ENCODE data around the gene RAB33A. TPM values are rescaled to one million over a fixed set of nuclear protein-coding genes. Genes with fewer than 3 reads are reported as not detected.

The RAB33A gene
- total and polyA plus RNA-seq, 4 donors = 0.13 to 0.61 (median 0.55) TPM

DNA sequence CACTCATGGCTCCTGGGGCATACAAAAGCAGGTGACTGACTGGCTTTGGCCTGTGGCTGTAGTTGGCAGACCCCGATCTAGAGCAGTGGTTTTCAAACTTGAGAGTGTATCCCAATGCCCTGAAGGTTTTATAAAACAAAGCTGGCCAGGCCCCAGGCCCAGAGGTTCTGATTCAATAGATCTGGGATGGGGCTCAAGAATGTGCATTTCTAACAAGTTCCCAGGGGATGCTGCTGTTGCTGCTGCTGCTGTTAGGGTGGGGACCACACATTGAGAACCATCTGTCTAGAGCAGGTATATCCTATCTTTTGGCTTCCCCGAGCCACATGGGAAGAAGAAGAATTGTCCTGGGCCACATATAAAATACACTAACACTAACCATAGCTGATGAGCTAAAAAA lies 13.5 kb upstream of the RAB33A start:
- H3K27me3 ChIP-seq (ENCODE audit: control insufficient read depth in 4 of 4, insufficient read depth in 4 of 4, low read length in 3 of 4) = no peaks in the 10 kb centered on the region
- H3K27ac ChIP-seq (ENCODE audit: low read depth in 1 of 2, low read length in 2 of 2) = no peak overlapping the region
- TF ChIP-seq JUND (IDR thresholded peaks at IDR 0.05) (no peak), EGR1 (IDR thresholded peaks at IDR 0.05; ENCODE audit: low read depth in 2 of 2) (no peak)
- H3K36me3 ChIP-seq (ENCODE audit: control insufficient read depth in 4 of 4, insufficient read depth in 3 of 4, low read depth in 1 of 4, low read length in 3 of 4) = peaks cover 0 to 2% (median 0%) of the 10 kb centered on the region in 4 donors
- H3K4me3 ChIP-seq (ENCODE audit: low read depth in 1 of 3, low read length in 3 of 3) = no peak overlapping the region
- no peak overlapping the region for H3K9ac ChIP-seq (ENCODE audit: low read depth in 1 of 2, low read length in 2 of 2)
- peaks cover 2 to 11% (median 6%) of the 10 kb centered on the region in 4 donors for H3K4me1 ChIP-seq (ENCODE audit: control insufficient read depth in 4 of 4, insufficient read depth in 4 of 4, low read length in 3 of 4)
- 92% methylated on average over 2 of the region's 2 CpGs for WGBS
- DNase-seq (ENCODE audit: low spot score) = no peak
- H3K9me3 ChIP-seq (ENCODE audit: control insufficient read depth in 4 of 4, low read length in 3 of 4) = no peaks in the 10 kb centered on the region

DNA sequence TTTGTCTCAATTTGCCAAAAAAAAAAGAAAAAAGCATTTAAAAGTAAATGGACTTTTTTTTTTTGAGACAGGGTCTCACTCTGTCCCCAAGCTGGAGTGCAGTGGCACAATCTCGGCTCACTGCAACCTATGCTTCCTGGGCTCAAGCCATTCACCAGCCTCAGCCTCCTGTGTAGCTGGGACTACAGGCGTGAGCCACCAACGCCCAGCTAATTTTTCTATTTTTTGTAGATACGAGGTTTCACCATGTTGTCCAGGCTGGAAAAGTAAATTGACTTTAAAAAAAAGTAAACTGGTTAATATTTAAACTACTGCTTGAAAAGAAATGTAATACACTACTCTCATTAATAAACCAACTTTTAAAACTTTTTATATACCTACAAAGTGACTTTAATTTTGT lies 12.0 kb upstream of the RAB33A start:
- H3K9me3 ChIP-seq (ENCODE audit: control insufficient read depth in 4 of 4, low read length in 3 of 4) = no peaks in the 10 kb centered on the region
- WGBS = 35% methylated on average over 4 of the region's 4 CpGs

More for the DNA sequence above, 12.0 kb upstream of the RAB33A start:
- Histone ChIP-seq H3K4me1 (ENCODE audit: control insufficient read depth in 4 of 4, insufficient read depth in 4 of 4, low read length in 3 of 4) (peaks cover 4 to 17% (median 12%) of the 10 kb centered on the region in 4 donors), H3K36me3 (ENCODE audit: control insufficient read depth in 4 of 4, insufficient read depth in 3 of 4, low read depth in 1 of 4, low read length in 3 of 4) (peaks cover 0 to 2% (median 0%) of the 10 kb centered on the region in 4 donors), H3K9ac (ENCODE audit: low read depth in 1 of 2, low read length in 2 of 2) (no peak overlapping the region), H3K27ac (ENCODE audit: low read depth in 1 of 2, low read length in 2 of 2) (no peak overlapping the region), H3K4me3 (ENCODE audit: low read depth in 1 of 3, low read length in 3 of 3) (no peak overlapping the region), H3K27me3 (ENCODE audit: control insufficient read depth in 4 of 4, insufficient read depth in 4 of 4, low read length in 3 of 4) (no peaks in the 10 kb centered on the region)
- no peak for DNase-seq (ENCODE audit: low spot score)
- TF ChIP-seq HNF4A (conservative IDR thresholded peaks at IDR 0.05) (no peak), TAF1 (conservative IDR thresholded peaks at IDR 0.05) (no peak), FOXA2 (IDR thresholded peaks at IDR 0.05) (no peak), RXRA (IDR thresholded peaks at IDR 0.05) (no peak), GABPA (IDR thresholded peaks at IDR 0.05 in 1 of 2, conservative IDR thresholded peaks at IDR 0.05 in 1 of 2) (no peak), RAD21 (IDR thresholded peaks at IDR 0.05) (no peak), NR2F2 (IDR thresholded peaks at IDR 0.05) (no peak), MAX (IDR thresholded peaks at IDR 0.05) (no peak), HNF4G (IDR thresholded peaks at IDR 0.05) (no peak), JUND (IDR thresholded peaks at IDR 0.05) (no peak), YY1 (IDR thresholded peaks at IDR 0.05) (no peak), FOXA1 (IDR thresholded peaks at IDR 0.05) (no peak)
- TF ChIP-seq, protein P1, sequence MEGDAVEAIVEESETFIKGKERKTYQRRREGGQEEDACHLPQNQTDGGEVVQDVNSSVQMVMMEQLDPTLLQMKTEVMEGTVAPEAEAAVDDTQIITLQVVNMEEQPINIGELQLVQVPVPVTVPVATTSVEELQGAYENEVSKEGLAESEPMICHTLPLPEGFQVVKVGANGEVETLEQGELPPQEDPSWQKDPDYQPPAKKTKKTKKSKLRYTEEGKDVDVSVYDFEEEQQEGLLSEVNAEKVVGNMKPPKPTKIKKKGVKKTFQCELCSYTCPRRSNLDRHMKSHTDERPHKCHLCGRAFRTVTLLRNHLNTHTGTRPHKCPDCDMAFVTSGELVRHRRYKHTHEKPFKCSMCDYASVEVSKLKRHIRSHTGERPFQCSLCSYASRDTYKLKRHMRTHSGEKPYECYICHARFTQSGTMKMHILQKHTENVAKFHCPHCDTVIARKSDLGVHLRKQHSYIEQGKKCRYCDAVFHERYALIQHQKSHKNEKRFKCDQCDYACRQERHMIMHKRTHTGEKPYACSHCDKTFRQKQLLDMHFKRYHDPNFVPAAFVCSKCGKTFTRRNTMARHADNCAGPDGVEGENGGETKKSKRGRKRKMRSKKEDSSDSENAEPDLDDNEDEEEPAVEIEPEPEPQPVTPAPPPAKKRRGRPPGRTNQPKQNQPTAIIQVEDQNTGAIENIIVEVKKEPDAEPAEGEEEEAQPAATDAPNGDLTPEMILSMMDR (IDR thresholded peaks at IDR 0.05; ENCODE audit: low read depth, low read length, missing input control) = no peak
- TF ChIP-seq, protein P2, sequence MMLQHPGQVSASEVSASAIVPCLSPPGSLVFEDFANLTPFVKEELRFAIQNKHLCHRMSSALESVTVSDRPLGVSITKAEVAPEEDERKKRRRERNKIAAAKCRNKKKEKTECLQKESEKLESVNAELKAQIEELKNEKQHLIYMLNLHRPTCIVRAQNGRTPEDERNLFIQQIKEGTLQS (IDR thresholded peaks at IDR 0.05) = no peak
- TF ChIP-seq, protein P3, sequence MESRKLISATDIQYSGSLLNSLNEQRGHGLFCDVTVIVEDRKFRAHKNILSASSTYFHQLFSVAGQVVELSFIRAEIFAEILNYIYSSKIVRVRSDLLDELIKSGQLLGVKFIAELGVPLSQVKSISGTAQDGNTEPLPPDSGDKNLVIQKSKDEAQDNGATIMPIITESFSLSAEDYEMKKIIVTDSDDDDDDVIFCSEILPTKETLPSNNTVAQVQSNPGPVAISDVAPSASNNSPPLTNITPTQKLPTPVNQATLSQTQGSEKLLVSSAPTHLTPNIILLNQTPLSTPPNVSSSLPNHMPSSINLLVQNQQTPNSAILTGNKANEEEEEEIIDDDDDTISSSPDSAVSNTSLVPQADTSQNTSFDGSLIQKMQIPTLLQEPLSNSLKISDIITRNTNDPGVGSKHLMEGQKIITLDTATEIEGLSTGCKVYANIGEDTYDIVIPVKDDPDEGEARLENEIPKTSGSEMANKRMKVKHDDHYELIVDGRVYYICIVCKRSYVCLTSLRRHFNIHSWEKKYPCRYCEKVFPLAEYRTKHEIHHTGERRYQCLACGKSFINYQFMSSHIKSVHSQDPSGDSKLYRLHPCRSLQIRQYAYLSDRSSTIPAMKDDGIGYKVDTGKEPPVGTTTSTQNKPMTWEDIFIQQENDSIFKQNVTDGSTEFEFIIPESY (IDR thresholded peaks at IDR 0.05) = no peak
- TF ChIP-seq, protein P4, sequence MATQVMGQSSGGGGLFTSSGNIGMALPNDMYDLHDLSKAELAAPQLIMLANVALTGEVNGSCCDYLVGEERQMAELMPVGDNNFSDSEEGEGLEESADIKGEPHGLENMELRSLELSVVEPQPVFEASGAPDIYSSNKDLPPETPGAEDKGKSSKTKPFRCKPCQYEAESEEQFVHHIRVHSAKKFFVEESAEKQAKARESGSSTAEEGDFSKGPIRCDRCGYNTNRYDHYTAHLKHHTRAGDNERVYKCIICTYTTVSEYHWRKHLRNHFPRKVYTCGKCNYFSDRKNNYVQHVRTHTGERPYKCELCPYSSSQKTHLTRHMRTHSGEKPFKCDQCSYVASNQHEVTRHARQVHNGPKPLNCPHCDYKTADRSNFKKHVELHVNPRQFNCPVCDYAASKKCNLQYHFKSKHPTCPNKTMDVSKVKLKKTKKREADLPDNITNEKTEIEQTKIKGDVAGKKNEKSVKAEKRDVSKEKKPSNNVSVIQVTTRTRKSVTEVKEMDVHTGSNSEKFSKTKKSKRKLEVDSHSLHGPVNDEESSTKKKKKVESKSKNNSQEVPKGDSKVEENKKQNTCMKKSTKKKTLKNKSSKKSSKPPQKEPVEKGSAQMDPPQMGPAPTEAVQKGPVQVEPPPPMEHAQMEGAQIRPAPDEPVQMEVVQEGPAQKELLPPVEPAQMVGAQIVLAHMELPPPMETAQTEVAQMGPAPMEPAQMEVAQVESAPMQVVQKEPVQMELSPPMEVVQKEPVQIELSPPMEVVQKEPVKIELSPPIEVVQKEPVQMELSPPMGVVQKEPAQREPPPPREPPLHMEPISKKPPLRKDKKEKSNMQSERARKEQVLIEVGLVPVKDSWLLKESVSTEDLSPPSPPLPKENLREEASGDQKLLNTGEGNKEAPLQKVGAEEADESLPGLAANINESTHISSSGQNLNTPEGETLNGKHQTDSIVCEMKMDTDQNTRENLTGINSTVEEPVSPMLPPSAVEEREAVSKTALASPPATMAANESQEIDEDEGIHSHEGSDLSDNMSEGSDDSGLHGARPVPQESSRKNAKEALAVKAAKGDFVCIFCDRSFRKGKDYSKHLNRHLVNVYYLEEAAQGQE (IDR thresholded peaks at IDR 0.05) = no peak
